Measurements from ENCODE around the gene AHRR. TPM values are rescaled to one million over a fixed set of nuclear protein-coding genes. Genes with fewer than 3 reads are reported as not detected.
"Not testable (repeated sequence)": the region's sequence is repeated elsewhere in the genome, so short reads cannot be mapped to it uniquely, and the experiment has no call there.

AHRR gene
- total and polyA plus RNA-seq, 2 donors from 2014 or later, result 0.71 to 1.7 TPM

DNA sequence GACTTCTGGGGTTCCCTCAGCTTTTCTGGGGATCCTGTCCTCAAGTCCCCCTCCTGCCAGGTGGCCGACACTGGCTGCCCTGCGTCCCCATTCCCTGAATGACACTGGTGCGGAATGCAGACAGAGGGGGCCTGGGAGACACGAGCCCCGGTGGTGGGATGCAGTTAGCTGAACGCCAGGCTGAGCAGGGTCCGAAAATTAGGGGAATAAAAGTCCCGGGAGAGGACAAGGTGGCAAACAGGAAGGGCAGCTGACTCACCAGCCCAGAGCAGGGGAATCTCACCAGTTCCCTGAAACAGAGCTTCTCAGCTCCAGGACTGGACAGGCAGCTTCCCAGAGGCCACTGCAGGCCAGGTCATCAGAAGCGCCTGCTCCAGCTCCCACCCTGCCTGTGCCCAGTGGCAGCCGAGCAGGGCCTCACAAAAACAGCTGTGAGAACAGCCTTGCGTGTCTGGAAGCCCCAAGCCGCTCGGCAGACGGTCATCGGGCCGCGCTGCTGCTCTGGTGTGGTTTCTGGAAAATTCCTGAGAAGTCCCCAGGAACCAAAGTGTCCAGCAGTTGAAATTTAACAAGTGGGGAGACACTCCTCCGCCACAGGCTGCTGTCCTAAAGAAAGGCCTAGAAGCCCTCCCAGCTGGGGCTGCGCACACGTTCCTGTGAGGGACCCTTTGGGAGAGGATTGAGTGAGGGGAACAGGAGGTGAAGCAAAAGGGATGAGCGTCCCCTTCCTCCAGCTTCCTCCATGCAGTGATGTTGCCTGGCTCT lies 73.8 kb downstream of the AHRR start:
- peak in 3 of 5 donors; percentile 35 to 55 (median 53) for DNase-seq
- no peaks in the 10 kb centered on the region for H3K36me3 ChIP-seq (ENCODE audit: control insufficient read depth in 2 of 3, insufficient read depth in 3 of 3, low read length in 3 of 3)
- intact Hi-C loops (cut with DNase I), result no loop called here
- no peak for FAIRE-seq
- H3K9me3 ChIP-seq (ENCODE audit: control insufficient read depth in 2 of 3, insufficient read depth in 1 of 3, low read length in 3 of 3), result no peaks in the 10 kb centered on the region
- TF ChIP-seq, protein P1, sequence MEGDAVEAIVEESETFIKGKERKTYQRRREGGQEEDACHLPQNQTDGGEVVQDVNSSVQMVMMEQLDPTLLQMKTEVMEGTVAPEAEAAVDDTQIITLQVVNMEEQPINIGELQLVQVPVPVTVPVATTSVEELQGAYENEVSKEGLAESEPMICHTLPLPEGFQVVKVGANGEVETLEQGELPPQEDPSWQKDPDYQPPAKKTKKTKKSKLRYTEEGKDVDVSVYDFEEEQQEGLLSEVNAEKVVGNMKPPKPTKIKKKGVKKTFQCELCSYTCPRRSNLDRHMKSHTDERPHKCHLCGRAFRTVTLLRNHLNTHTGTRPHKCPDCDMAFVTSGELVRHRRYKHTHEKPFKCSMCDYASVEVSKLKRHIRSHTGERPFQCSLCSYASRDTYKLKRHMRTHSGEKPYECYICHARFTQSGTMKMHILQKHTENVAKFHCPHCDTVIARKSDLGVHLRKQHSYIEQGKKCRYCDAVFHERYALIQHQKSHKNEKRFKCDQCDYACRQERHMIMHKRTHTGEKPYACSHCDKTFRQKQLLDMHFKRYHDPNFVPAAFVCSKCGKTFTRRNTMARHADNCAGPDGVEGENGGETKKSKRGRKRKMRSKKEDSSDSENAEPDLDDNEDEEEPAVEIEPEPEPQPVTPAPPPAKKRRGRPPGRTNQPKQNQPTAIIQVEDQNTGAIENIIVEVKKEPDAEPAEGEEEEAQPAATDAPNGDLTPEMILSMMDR (IDR thresholded peaks at IDR 0.05; ENCODE audit: borderline replicate concordance, extremely low read depth, insufficient read depth), result no peak
- no peak overlapping the region for H3K4me3 ChIP-seq (ENCODE audit: low read length in 3 of 3)
- H3K4me1 ChIP-seq (ENCODE audit: control insufficient read depth in 2 of 3, insufficient read depth in 2 of 3, low read depth in 1 of 3, low read length in 3 of 3), result peaks cover 0 to 6% (median 6%) of the 10 kb centered on the region in 3 donors
- no peak overlapping the region for H3K27ac ChIP-seq (ENCODE audit: low read depth in 2 of 2, low read length in 2 of 2)
- H3K9ac ChIP-seq (ENCODE audit: low read length in 3 of 3), result no peak overlapping the region
- no peaks in the 10 kb centered on the region for H3K27me3 ChIP-seq (ENCODE audit: control insufficient read depth, insufficient read depth, low read length)

DNA sequence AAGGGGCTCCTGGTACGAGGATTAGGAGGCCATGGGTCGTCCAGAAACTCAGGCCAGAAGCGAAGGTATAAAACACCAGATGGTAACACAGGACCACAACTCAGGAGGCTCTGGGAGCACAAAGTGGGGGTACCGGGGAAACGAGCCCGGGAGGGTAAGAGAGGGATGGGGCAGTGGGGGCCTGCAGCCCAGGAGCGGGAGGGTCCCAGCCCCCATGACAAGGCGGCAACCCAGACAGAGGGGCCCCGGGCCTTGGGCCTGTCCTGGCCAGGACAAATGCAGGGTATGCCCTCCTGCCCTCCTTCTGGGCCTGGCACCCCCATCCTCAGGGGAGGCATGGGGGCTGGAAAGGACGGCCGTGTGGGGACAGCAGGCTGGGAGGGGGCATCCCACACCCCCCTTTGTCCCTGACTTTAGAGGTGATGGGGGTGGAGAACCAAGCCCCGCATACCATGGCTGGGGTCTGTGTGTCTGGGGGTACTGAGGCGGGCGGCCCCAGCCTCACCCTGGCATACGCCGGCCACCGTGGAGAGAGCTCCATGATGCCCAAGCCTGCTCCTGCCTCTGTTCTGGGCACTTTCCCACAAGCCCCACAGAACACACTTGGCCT lies 74.5 kb downstream of the AHRR start:
- DNase-seq (peak in 2 of 5 donors; percentile 5 to 35), FAIRE-seq (no peak)
- H3K27me3 ChIP-seq (ENCODE audit: control insufficient read depth, insufficient read depth, low read length), result no peaks in the 10 kb centered on the region
- H3K9ac ChIP-seq (ENCODE audit: low read length in 3 of 3), result no peak overlapping the region
- TF ChIP-seq, protein P1 (IDR thresholded peaks at IDR 0.05; ENCODE audit: borderline replicate concordance, extremely low read depth, insufficient read depth), result no peak
- no peaks in the 10 kb centered on the region for H3K36me3 ChIP-seq (ENCODE audit: control insufficient read depth in 2 of 3, insufficient read depth in 3 of 3, low read length in 3 of 3)
- H3K4me3 ChIP-seq (ENCODE audit: low read length in 3 of 3), result no peak overlapping the region
- no peak overlapping the region for H3K27ac ChIP-seq (ENCODE audit: low read depth in 2 of 2, low read length in 2 of 2)
- intact Hi-C loops (cut with DNase I), result no loop called here
- H3K4me1 ChIP-seq (ENCODE audit: control insufficient read depth in 2 of 3, insufficient read depth in 2 of 3, low read depth in 1 of 3, low read length in 3 of 3), result peaks cover 0 to 8% (median 6%) of the 10 kb centered on the region in 3 donors
- H3K9me3 ChIP-seq (ENCODE audit: control insufficient read depth in 2 of 3, insufficient read depth in 1 of 3, low read length in 3 of 3), result no peaks in the 10 kb centered on the region

DNA sequence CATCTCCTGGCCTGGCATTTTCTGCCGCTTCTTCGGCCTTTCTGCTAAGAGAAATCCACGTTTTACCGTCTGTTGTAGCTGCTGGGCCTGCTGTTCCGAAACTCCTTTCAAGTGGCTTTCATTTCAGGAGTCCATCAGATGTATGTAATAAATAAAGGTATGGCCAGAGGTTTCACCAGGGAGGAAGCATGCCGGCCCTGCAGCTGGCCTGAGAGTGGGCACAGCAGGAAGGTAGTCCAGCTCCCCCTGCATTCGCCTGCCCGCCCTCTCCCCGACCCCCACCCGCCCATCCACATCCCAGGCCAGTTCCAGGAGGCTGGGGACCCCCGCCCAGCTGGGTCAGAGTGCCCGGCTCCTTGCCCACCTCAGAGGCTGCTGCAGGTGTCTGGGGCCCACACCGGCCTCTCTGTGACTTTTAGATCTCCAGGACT lies 75.0 kb downstream of the AHRR start:
- no peak overlapping the region for H3K4me3 ChIP-seq (ENCODE audit: low read length in 3 of 3)
- peaks cover 0 to 8% (median 6%) of the 10 kb centered on the region in 3 donors for H3K4me1 ChIP-seq (ENCODE audit: control insufficient read depth in 2 of 3, insufficient read depth in 2 of 3, low read depth in 1 of 3, low read length in 3 of 3)
- H3K27me3 ChIP-seq (ENCODE audit: control insufficient read depth, insufficient read depth, low read length), result no peaks in the 10 kb centered on the region
- no peak for FAIRE-seq
- H3K36me3 ChIP-seq (ENCODE audit: control insufficient read depth in 2 of 3, insufficient read depth in 3 of 3, low read length in 3 of 3), result no peaks in the 10 kb centered on the region
- TF ChIP-seq, protein P1 (IDR thresholded peaks at IDR 0.05; ENCODE audit: borderline replicate concordance, extremely low read depth, insufficient read depth), result no peak
- peak in 2 of 5 donors; percentile 4 to 28 for DNase-seq
- H3K27ac ChIP-seq (ENCODE audit: low read depth in 2 of 2, low read length in 2 of 2), result no peak overlapping the region
- intact Hi-C loops (cut with DNase I), result no loop called here
- no peak overlapping the region for H3K9ac ChIP-seq (ENCODE audit: low read length in 3 of 3)
- H3K9me3 ChIP-seq (ENCODE audit: control insufficient read depth in 2 of 3, insufficient read depth in 1 of 3, low read length in 3 of 3), result no peaks in the 10 kb centered on the region

DNA sequence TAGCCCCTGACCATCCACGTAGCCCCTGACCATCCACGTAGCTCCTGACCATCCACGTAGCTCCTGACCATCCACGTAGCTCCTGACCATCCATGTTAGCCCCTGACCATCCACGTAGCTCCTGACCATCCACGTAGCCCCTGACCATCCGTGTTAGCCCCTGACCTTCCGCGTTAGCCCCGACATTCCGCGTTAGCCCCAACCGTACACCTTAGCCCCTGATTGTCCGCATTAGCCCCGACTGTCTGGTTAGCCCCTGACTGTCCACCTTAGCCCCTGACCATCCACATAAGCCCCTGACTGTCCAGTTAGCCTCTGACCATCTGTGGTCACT lies 76.6 kb downstream of the AHRR start:
- H3K4me1 ChIP-seq (ENCODE audit: control insufficient read depth in 2 of 3, insufficient read depth in 2 of 3, low read depth in 1 of 3, low read length in 3 of 3); H3K27ac ChIP-seq (ENCODE audit: low read depth in 2 of 2, low read length in 2 of 2); H3K9ac ChIP-seq (ENCODE audit: low read length in 3 of 3); H3K4me3 ChIP-seq (ENCODE audit: low read length in 3 of 3); DNase-seq; FAIRE-seq; H3K9me3 ChIP-seq (ENCODE audit: control insufficient read depth in 2 of 3, insufficient read depth in 1 of 3, low read length in 3 of 3); H3K27me3 ChIP-seq (ENCODE audit: control insufficient read depth, insufficient read depth, low read length); intact Hi-C loops (cut with DNase I); H3K36me3 ChIP-seq (ENCODE audit: control insufficient read depth in 2 of 3, insufficient read depth in 3 of 3, low read length in 3 of 3): not testable (repeated sequence)
